Measurements from ENCODE around the gene GALNT2.

The GALNT2 gene

DNA sequence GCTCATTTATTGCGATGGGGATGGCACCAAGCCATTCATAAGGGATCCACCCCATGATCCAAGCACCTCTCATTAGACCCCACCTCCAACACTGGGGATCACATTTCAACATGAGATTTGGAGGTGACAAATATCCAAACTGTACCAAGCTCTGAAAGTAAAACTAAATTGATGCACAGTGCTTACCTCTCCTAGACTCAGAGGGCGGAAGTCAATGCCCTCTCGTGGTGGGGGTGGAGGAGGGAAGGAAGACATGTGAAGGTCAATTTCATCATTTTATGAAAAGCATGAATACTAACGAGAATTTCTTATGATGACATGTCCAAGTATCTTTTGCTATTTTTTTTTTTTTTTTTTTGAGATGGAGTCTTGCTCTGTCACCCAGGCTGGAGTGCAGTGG is 239.1 kb downstream of the GALNT2 start:
- H3K9ac ChIP-seq (ENCODE audit: low read length), result no peak overlapping the region
- DNase-seq (ENCODE audit: low read depth), result no peak

DNA sequence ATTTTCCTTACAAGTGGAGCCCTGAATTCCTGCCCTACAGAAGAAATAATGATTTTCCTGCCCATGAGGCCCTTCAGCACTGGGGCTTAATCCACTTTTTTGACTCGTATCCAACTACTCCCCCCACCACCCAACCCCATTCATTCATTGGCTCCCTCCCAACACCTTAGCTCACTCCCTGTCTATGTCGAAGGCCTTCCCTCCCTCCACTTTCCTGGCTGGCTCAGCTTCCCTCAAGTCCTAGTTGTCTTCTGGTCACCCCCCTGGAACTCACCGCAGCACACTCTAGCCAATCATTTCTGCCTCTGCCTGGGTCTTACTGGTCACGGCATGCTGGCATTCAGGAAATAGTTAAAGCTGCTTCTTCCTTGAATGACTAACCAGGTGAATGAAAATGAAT is 240.2 kb downstream of the GALNT2 start:
- DNase-seq (ENCODE audit: low read depth), result no peak
- peaks cover 8% of the 10 kb centered on the region for H3K27me3 ChIP-seq (replicated peaks; ENCODE audit: control insufficient read depth, insufficient read depth, low read length)
- H3K4me3 ChIP-seq (ENCODE audit: low read length), result no peak overlapping the region

More for the DNA sequence above, 239.1 kb downstream of the GALNT2 start:
- Histone ChIP-seq H3K9me3 (ENCODE audit: control insufficient read depth, low read length) (no peaks in the 10 kb centered on the region), H3K4me1 (ENCODE audit: control insufficient read depth, insufficient read depth, low read length) (peaks cover 11% of the 10 kb centered on the region), H3K27me3 (replicated peaks; ENCODE audit: control insufficient read depth, insufficient read depth, low read length) (peaks cover 12% of the 10 kb centered on the region), H3K4me3 (ENCODE audit: low read length) (no peak overlapping the region), H3K36me3 (ENCODE audit: control insufficient read depth, insufficient read depth, low read length, severe bottlenecking) (no peaks in the 10 kb centered on the region)

DNA sequence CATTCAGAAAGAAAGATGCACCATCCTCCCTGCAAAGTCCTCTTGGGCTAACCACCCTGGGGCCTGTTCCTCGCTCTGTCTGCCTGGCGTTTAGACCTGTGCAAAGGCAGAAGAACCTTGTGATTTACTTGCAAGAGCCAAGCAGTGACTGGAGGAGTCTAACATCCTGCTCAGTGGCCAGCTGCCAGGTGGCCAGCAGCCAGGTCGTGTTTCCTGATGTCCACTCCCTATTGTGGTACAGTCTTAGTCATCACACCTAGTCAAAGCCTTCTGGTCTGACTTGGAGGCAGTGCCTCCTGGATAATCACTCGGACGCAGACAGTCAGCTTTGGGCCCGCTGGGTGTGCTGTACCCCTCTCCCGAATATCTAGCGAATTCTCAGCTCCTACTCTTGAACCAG is 241.0 kb downstream of the GALNT2 start:
- Histone ChIP-seq H3K4me1 (ENCODE audit: control insufficient read depth, insufficient read depth, low read length) (peaks cover 11% of the 10 kb centered on the region), H3K36me3 (ENCODE audit: control insufficient read depth, insufficient read depth, low read length, severe bottlenecking) (no peaks in the 10 kb centered on the region), H3K27me3 (replicated peaks; ENCODE audit: control insufficient read depth, insufficient read depth, low read length) (peaks cover 7% of the 10 kb centered on the region), H3K9me3 (ENCODE audit: control insufficient read depth, low read length) (no peaks in the 10 kb centered on the region), H3K4me3 (ENCODE audit: low read length) (no peak overlapping the region), H3K9ac (ENCODE audit: low read length) (no peak overlapping the region)
- peak; percentile 30 for DNase-seq (ENCODE audit: low read depth)

More for the DNA sequence above, 240.2 kb downstream of the GALNT2 start:
- peaks cover 11% of the 10 kb centered on the region for H3K4me1 ChIP-seq (ENCODE audit: control insufficient read depth, insufficient read depth, low read length)
- no peaks in the 10 kb centered on the region for H3K9me3 ChIP-seq (ENCODE audit: control insufficient read depth, low read length)
- no peaks in the 10 kb centered on the region for H3K36me3 ChIP-seq (ENCODE audit: control insufficient read depth, insufficient read depth, low read length, severe bottlenecking)
- no peak overlapping the region for H3K9ac ChIP-seq (ENCODE audit: low read length)

DNA sequence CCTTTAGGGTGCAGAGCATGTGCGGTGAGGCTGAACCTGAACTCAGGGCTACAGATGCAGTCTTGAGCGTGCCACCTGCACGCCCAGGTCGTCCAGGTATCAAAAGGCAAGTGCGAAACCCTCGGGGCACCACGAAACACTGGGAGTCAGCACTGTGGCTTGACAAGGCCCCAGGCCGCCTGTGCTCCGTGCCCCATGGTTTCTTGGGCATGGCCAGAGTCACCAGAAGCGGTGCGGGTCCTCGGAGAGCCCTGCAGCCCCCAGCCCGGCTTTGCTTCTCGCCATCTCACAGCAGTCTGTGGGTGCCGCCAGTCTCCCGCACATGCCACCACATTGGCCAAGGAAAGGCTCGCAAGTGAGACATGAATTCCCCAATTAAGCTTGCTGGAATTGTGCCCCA is 241.8 kb downstream of the GALNT2 start:
- DNase-seq (ENCODE audit: low read depth), result no peak
- Histone ChIP-seq H3K9me3 (ENCODE audit: control insufficient read depth, low read length) (no peaks in the 10 kb centered on the region), H3K4me1 (ENCODE audit: control insufficient read depth, insufficient read depth, low read length) (peaks cover 6% of the 10 kb centered on the region), H3K27me3 (replicated peaks; ENCODE audit: control insufficient read depth, insufficient read depth, low read length) (peaks cover 15% of the 10 kb centered on the region), H3K4me3 (ENCODE audit: low read length) (no peak overlapping the region), H3K9ac (ENCODE audit: low read length) (no peak overlapping the region), H3K36me3 (ENCODE audit: control insufficient read depth, insufficient read depth, low read length, severe bottlenecking) (no peaks in the 10 kb centered on the region)

DNA sequence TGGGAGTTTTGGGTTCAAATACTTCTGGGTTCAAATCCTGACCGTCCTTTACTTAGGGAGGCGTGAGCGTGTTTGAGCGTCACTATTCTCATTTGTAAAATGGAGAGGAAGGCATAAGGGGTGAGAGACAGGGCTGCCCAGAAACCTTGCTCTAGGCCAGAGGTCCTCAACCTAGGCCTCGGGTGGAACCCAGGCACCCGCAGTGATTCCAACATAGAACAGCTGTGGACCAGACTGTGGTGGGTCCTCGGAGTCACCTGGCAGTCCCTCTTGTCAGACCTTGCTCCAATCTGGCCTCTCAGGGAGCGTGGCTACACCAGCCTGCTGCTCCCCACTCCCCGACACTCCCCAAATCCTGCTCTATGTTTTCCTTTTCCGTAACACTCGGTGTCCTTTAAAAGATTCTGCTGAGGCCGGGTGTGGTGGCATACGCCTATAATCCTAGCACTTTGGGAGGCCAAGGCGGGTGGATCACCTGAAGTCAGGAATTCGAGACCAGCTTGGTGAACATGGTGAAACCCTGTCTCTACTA is 242.7 kb downstream of the GALNT2 start:
- H3K4me1 ChIP-seq (ENCODE audit: control insufficient read depth, insufficient read depth, low read length), result no peaks in the 10 kb centered on the region
- H3K27me3 ChIP-seq (replicated peaks; ENCODE audit: control insufficient read depth, insufficient read depth, low read length), result peaks cover 24% of the 10 kb centered on the region
- no peak overlapping the region for H3K4me3 ChIP-seq (ENCODE audit: low read length)
- DNase-seq (ENCODE audit: low read depth), result no peak
- H3K9me3 ChIP-seq (ENCODE audit: control insufficient read depth, low read length), result no peaks in the 10 kb centered on the region
- H3K36me3 ChIP-seq (ENCODE audit: control insufficient read depth, insufficient read depth, low read length, severe bottlenecking), result no peaks in the 10 kb centered on the region
- no peak overlapping the region for H3K9ac ChIP-seq (ENCODE audit: low read length)

DNA sequence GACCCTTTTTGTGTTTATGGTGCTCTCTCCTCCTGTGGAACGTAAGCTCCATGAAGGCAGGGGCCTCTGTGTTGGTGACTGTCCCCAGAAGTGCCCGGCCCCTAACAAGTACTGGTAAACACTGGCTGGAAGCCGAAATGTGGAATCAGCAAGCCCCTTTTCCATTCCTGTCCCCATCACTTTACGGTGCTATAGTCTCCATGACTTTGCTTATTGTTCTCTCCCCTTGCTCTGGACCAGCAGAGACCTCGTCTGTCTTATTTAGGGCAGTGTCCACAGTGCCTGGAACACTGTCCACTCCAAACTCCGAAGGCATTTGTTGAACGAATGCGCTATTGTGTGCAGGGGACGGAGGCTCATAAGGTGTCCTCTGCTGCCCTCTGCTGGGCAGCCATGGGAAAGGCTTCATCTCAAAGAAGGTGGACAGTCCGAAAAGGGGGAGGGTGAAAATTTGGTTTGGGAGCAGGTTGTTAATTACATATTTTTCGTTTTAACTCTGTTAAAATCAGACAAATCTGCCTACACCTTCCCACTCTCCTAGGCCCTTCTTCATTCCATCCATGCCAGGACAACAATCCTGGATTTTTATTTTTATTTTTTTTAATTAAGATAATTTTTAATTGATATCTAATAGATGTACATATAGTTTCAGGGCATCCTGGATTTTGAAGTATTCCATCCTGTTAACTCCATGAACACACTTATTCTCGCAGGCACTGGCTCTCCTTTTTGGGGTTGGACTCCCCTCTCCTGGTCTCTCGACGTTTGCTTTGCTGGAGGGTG is 243.5 kb downstream of the GALNT2 start:
- no peaks in the 10 kb centered on the region for H3K4me1 ChIP-seq (ENCODE audit: control insufficient read depth, insufficient read depth, low read length)
- no peaks in the 10 kb centered on the region for H3K9me3 ChIP-seq (ENCODE audit: control insufficient read depth, low read length)
- no peaks in the 10 kb centered on the region for H3K36me3 ChIP-seq (ENCODE audit: control insufficient read depth, insufficient read depth, low read length, severe bottlenecking)
- peaks cover 27% of the 10 kb centered on the region for H3K27me3 ChIP-seq (replicated peaks; ENCODE audit: control insufficient read depth, insufficient read depth, low read length)
- H3K9ac ChIP-seq (ENCODE audit: low read length), result no peak overlapping the region
- no peak overlapping the region for H3K4me3 ChIP-seq (ENCODE audit: low read length)
- DNase-seq (ENCODE audit: low read depth), result peak; percentile 89

DNA sequence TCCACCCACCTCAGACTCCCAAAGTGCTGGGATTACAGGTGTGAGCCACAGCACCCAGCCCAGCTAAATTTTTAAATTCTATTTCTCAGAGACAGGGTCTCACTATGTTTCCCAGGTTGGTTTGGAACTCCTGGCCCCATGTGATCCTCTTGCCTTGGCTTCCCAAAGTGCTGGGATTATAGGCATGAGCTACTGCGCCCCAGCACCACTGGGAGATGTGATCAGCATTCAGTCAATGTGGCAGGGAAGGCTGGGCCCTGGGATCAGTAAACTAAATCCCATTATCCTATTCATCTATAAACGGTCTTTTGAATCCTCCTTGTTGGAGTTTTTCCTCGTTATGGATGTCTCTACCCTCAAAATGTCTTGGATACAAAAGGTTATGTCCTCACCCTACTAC is 245.6 kb downstream of the GALNT2 start:
- H3K9ac ChIP-seq (ENCODE audit: low read length), result no peak overlapping the region
- DNase-seq (ENCODE audit: low read depth), result no peak
- no peak overlapping the region for H3K4me3 ChIP-seq (ENCODE audit: low read length)
- no peaks in the 10 kb centered on the region for H3K36me3 ChIP-seq (ENCODE audit: control insufficient read depth, insufficient read depth, low read length, severe bottlenecking)
- H3K27me3 ChIP-seq (replicated peaks; ENCODE audit: control insufficient read depth, insufficient read depth, low read length), result peaks cover 44% of the 10 kb centered on the region
- no peaks in the 10 kb centered on the region for H3K9me3 ChIP-seq (ENCODE audit: control insufficient read depth, low read length)
- no peaks in the 10 kb centered on the region for H3K4me1 ChIP-seq (ENCODE audit: control insufficient read depth, insufficient read depth, low read length)

DNA sequence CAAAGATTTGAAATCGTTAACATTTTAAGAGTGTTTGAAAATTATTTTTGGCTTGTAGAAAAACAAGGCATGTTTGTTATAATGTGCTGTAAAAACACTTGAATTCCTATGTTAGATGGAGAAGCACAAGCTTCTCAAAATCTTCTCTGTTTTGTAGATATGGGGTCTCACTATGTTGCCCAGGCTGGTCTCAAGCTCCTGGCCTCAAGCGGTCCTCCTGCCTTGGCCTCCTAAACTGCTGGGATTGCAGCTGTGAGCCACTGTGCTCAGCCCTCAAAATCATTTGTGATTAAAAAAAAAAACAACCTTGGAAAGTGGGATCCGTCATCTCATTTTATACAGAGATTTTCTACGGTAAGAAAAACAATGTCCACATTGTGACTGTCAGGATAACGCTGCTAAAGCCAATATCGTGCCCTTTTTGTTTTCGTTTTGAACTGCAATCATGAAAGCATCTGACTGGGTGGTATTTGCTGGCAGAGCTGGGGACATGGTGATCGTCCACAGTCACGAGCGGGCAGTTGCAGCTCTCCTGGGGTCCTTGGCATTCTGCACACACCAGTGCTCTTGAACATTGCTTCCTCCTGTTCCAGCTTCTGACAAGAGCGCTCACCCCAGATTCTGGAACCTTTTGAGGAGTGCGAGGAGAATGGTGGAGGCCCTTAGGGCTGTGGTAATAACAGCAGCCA is 246.6 kb downstream of the GALNT2 start:
- no peak for DNase-seq (ENCODE audit: low read depth)
- H3K9me3 ChIP-seq (ENCODE audit: control insufficient read depth, low read length), result no peaks in the 10 kb centered on the region
- H3K4me3 ChIP-seq (ENCODE audit: low read length), result no peak overlapping the region
- H3K4me1 ChIP-seq (ENCODE audit: control insufficient read depth, insufficient read depth, low read length), result no peaks in the 10 kb centered on the region
- no peak overlapping the region for H3K9ac ChIP-seq (ENCODE audit: low read length)
- H3K27me3 ChIP-seq (replicated peaks; ENCODE audit: control insufficient read depth, insufficient read depth, low read length), result peaks cover 48% of the 10 kb centered on the region
- H3K36me3 ChIP-seq (ENCODE audit: control insufficient read depth, insufficient read depth, low read length, severe bottlenecking), result no peaks in the 10 kb centered on the region

DNA sequence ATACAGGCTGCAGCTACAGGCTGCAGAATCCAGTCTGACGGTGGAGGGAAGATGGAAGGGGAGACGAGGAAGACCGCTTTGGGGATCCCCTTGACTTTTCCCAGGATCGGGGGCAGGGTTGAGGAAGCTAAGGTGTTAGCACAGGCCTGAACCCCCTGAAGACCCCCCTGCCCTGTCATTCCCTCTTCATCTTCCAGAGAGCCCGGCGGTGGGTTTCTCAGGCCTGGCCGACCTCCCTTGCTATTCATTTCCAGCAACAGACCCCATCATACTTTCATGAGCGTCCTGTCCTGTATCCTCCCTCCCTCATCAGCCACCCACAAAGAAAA is 247.1 kb downstream of the GALNT2 start:
- no peak overlapping the region for H3K4me3 ChIP-seq (ENCODE audit: low read length)
- H3K9me3 ChIP-seq (ENCODE audit: control insufficient read depth, low read length), result no peaks in the 10 kb centered on the region
- no peaks in the 10 kb centered on the region for H3K36me3 ChIP-seq (ENCODE audit: control insufficient read depth, insufficient read depth, low read length, severe bottlenecking)
- H3K9ac ChIP-seq (ENCODE audit: low read length), result no peak overlapping the region
- H3K27me3 ChIP-seq (replicated peaks; ENCODE audit: control insufficient read depth, insufficient read depth, low read length), result peaks cover 48% of the 10 kb centered on the region
- DNase-seq (ENCODE audit: low read depth), result no peak
- H3K4me1 ChIP-seq (ENCODE audit: control insufficient read depth, insufficient read depth, low read length), result no peaks in the 10 kb centered on the region

DNA sequence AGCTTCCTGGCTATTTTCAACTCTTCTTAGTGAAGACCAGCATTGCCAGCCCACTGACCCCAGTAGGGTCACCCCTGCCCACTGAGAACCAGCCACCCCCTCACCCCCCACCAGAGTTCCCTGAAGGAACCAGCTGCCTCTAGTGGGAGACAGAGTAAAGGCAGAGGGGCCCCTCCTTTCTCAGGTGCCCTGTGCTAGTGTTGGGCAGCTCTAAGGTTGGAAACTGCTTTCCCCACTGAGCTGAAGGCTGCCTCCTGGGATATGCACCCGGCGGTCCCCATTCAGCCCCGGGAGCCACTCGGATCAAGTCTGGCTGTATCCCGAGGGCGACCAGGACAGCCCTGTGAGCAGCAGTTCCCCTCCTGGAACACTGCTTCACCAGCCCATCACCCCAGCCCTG is 248.1 kb downstream of the GALNT2 start:
- H3K9me3 ChIP-seq (ENCODE audit: control insufficient read depth, low read length), result no peaks in the 10 kb centered on the region
- H3K36me3 ChIP-seq (ENCODE audit: control insufficient read depth, insufficient read depth, low read length, severe bottlenecking), result no peaks in the 10 kb centered on the region
- no peak overlapping the region for H3K4me3 ChIP-seq (ENCODE audit: low read length)
- no peak overlapping the region for H3K9ac ChIP-seq (ENCODE audit: low read length)
- no peak for DNase-seq (ENCODE audit: low read depth)
- no peaks in the 10 kb centered on the region for H3K4me1 ChIP-seq (ENCODE audit: control insufficient read depth, insufficient read depth, low read length)
- peaks cover 48% of the 10 kb centered on the region for H3K27me3 ChIP-seq (replicated peaks; ENCODE audit: control insufficient read depth, insufficient read depth, low read length)

DNA sequence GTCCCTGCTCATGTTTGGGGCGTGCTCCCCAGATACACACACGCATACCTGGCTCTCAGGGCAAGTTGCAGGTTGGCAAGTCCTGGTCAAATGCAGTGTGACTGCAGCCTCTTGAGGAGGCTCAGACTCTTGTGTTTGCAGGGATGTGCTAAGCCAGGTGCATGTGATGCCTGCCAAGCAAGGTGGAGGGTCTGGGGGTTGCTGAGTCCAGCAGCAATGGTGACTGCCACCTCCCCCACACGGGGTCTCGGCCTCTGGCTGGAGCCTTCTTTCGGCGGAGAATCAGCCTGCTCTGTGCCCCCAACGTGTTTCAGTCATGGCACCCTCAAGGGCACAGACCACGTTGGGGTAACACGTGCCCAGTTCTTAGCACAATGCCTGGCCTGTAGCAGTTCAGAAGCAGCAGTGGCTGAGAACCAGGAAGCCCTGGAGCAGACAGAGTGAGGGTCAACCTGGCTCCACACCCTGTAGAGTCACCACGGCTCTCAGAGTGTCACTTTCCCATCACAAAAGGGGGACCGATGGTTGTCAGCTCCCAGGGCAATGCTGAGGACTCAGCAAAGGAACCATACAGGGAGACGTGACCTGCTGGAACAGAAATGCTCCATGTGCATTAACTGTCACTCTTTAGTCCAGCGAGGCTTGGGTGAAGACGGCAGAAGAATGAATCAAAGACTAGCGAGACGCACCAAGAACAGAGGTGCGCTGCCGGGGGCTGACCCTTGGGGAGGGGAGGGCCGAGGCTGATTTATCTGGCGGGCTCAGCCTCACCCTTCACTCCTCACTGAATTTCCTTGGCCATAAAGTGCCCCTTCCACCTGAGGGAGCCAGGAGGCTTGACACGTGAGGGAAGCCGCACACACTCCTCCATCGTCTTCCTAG is 250.1 kb downstream of the GALNT2 start:
- Histone ChIP-seq H3K9ac (ENCODE audit: low read length) (no peak overlapping the region), H3K4me1 (ENCODE audit: control insufficient read depth, insufficient read depth, low read length) (no peaks in the 10 kb centered on the region), H3K27me3 (replicated peaks; ENCODE audit: control insufficient read depth, insufficient read depth, low read length) (peaks cover 45% of the 10 kb centered on the region), H3K4me3 (ENCODE audit: low read length) (no peak overlapping the region), H3K36me3 (ENCODE audit: control insufficient read depth, insufficient read depth, low read length, severe bottlenecking) (no peaks in the 10 kb centered on the region), H3K9me3 (ENCODE audit: control insufficient read depth, low read length) (no peaks in the 10 kb centered on the region)
- DNase-seq (ENCODE audit: low read depth), result no peak
